B cell (primary cell): Measurements from ENCODE around the gene CNTNAP2.

Experiments used
- CTCF ChIP-seq: fragments of 200-600 bp; IDR thresholded peaks from one replicate; pipeline ENCODE4 v1.8.0; 2022; ENCODE audit warnings: antibody characterized with exemption, mild to moderate bottlenecking
- EZH2 ChIP-seq: IDR thresholded peaks from 2 replicates; pipeline ENCODE4 v1.6.1; 2012; ENCODE audit warnings: borderline replicate concordance, low read depth, mild to moderate bottlenecking, moderate library complexity, low read length; ENCODE audit not compliant: insufficient read depth, poor library complexity, severe bottlenecking

DNA sequence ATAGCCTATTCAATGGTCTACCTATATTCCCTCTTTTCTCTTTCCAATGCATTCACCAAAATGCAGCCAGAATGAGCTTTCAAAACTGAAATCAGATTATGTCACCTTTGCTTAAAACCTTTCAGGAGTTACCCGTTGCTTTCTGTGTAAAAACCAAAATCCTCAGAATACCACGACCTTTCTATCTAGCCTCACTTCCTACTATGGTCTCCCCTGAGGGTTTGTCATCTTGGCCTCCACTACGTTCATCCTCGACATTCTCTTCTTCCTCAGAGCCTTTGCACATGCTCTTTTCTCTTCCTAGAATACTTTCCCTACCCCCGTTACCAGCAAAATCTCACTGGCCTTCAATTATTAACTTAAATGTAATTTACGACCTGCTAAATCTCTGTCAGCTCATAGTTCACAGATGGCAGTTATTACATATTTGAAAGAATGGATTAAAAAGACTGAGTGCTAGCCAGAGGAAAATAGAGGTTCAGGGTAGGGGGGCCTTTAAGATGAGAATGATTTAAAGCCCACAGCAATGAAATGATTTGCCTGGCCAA lies 2093.1 kb downstream of the CNTNAP2 start:
- TF ChIP-seq EZH2 = no peak
- no peak for TF ChIP-seq CTCF
